HG02571 (cell line): ENCODE data around the gene CDC37.
A peak's percentile ranks its signal among the peaks of the same experiment; 100 is the strongest.

Experiments
- ATAC-seq: cut with Tn5 transposase; IDR thresholded peaks from one replicate; pipeline ENCODE4 v1.9.1; 2021; ENCODE audit warnings: mild to moderate bottlenecking, moderate library complexity; ENCODE audit not compliant: unreplicated experiment

Gene CDC37

DNA sequence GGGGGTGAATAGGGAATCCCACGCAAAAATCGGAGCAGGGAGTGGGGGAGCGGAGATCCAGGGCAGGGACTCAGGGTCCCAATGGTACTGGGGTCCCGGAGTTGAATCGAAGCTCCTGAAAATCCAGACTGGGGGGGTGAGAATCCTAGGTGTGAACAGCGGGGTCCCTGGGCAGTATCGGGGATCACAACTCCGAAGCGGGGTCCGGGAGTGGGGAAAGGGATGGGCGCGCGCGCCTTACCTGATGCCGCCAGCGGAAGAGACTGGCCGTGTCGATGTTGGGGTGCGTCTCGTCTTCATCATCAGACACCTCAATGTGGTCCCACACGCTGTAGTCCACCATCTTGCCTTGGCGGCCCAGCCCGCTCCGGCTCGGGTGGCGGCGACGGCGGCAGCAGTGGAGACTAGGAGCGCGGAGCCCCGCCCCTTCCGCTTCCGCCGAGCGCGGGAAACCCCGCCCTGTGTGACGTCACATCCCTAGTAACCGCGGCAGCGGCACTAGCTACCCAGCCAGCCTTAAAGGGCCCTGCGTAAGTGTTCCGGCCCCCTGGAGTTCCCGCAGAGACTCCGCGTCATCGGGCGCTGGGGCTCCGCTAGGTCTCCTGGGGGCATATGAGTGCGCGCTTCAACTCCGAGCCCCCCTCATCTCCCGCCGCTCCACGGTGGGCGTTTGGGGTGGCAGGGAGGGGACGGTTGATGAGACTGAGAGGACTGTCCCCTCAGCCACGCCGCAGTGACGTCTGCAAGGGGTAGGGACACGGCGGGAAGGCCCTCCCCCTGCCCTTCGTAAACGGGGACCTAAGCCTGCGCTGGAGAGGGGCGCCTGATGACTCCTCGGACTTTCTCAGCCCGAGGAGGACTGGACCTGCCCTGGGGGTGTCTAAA, at the start of gene CDC37:
Gene CDC37 (minus strand): TSS at position 406 of the 885 bp plus-strand sequence. CDS start 63 bp downstream, at position 343.
- ATAC-seq, result peak; percentile 72

DNA sequence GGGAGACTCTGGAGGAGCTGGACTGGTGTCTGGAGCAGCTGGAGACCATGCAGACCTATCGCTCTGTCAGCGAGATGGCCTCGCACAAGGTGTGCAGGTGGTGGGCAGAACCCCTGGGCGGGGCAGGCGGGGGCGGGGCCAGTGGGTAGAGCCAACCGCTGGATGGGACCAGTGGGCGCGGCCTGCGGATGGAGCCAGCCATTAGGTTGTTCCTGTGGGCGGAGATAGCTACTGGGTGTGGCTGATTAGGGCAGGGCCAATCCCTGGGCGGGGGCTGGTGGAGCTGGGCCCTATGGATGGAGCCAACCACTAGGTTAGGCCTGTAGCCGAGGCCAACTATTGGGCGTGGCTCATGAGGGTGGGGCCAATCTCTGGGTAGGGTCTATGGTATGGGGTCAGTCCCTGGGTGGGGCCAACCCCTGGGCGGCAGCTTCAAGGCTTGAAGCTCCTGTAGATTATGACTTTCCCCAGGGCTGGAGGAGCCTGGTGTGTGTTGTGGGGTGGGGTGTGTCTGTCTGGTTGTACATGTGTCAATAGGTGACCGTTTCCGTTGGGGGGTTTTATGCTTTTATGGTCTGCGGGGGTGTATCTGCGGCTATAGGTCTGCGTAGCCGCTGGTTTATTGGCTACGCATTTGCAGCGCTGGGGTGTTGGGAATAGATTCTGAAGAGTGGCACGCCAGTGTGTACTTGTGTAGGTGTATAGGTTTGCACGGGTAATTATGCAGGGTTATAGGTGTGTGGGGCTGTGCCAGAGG, 47.7 kb upstream of the CDC37 start:
- ATAC-seq, result no peak

DNA sequence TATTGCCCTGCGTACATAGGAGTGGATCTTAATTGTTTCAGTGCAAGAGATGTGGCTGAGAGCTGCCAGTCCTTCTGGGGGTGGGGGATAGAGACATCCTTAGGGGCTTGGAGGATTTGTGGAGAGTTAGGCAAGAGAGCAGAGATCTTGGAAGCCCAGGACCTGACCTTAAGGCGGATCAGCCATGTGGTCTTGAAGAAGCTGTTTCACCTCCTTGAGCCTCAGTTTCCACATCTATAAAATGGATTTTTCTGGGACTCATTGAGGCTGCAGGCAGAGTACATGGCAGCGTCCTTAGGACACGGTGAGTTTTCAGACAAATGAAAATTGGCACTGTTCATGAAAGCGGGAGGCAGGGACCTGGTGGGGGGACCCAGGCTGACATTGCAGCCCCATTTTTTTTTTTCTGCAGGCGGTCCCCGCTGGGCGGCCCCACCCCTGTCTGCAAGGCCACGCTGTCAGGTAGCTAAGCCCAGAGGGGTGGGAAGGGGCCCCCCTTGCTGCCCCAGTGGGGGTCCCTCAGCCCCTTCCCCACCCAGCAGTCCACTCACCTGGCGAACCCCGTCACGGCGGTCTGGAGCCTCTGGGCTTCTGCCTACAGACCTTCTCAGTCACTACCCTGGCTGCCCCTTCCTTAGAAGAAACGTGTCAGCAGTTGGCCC, 47.0 kb upstream of the CDC37 start:
- ATAC-seq, result no peak

DNA sequence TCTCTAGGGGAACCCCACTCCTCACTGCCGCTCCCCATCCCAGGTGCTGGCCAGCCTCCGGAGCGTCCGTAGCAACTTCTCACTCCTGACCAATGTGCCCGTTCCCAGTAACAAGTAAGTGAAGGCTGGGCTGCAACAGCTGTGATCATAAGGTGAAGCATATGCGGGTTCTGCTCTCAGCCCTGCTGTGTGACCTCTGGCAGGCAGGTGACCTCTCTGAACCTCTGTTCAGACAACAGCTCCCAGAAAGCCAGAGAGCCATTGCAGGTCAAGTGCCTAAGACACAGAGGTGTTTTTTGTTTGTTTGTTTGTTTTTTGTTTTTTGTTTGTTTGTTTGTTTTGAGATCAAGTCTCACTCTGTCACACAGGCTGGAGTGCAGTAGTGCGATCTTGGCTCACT, 45.7 kb upstream of the CDC37 start:
- ATAC-seq, result no peak

DNA sequence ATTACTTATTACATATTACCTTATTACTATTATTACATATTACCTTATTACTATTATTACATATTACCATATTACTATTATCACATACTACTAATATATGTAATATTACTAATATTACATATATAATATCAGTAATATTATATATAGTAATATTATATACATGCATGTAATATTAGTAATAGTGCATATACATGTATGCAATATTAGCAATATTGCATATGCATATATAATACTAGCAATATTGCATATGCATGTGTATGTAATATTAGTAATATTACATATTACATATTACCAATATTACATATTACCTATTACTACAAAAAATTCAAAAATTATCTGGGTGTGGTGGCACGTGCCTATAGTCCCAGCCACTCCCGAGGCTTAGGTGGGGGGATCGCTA, 39.4 kb upstream of the CDC37 start:
- ATAC-seq, result no peak

DNA sequence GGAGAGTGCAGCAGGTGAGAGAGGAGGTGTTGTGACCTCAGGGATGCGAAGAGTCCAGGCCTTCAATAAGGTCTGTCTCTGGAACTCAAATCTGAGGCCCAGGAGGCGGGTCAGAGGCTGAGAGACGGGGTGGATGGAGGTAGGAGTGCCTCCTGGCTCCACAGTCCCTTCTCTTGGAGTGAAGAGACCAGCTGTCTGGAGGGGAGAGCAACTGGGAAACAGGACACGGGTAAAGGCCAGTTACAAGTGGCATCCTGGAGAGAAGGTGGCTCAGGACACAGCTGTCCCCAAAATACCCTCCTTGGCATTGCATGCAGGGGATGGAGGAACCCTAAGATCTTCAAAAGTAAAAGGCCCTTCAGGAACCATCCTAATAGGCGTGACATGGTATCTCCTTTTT, 36.2 kb upstream of the CDC37 start:
- ATAC-seq, result no peak

DNA sequence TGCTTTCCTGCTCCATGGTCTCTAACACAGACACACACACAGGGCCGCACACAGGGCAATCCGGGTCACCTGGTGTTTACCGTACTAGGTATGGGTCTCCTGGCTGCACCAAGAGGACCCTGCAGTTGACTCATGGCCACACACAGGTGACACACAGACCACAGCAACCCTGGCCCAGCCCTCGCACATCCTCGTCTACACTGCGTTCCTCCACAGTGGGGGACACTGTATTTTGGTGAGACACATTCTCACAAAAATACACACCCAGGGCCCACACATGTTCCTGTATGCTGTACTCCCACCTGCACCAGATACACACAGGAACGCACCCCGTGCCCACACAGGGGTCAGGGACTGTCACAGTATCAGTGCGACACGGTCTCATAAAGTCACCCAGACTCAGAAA, 29.8 kb upstream of the CDC37 start:
- ATAC-seq, result no peak

DNA sequence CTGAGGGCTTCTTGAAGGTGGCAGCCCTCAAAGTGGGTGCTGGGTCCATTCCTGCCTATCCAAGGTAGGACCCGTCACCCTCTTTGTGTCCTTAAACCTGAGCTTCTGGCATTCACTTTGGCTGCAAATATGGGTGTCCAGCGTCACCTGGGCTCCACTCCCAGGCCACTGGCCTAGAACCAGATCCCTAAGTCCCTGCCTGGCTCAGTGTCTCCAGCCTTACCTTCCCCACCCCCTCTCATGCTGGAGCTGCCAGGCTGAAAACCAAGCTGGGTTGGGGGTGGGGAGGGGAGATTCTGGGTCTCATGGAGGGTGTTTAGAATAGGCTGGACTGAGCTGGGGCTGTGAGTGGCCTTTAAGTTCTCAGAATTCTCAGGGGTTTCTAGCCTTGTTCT, 29.4 kb upstream of the CDC37 start:
- ATAC-seq, result no peak

DNA sequence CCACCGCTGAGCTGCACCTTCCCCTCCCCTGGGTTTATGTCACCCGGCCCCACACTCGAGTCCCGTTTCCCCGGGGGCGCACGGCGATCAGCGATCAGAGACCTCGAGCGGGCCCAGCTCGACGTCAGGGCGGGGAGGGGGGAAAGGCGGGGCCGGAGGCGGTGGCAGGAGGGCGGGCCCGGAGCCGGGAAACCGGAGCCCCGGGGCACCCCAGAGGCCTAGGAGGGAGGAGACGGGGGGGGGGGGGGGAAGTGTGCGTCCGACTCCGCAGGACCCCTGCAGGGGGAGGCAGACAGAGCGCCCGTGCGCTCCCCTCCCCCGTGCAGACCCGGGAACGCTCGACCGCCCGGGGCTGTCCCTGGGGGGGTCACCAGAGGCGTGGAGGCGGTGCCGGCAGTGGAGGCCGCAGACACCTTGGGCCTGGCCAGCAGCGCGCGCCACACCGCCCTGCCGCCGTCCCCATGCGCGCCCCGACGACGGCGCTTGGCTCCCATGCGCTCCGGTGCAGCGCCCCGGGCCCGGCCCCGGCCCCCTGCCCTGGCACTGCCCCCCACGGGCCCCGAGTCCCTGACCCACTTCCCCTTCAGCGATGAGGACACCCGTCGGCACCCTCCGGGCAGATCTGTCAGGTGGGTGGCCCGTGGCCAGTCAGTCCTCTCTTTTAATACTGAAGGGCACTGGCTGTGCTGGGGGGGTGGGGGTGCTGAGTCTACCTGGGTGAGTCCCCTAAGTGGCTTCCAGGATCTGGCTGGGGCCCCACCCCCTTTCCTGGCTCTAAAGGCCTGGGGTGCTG, 28.8 kb upstream of the CDC37 start:
- no peak for ATAC-seq

DNA sequence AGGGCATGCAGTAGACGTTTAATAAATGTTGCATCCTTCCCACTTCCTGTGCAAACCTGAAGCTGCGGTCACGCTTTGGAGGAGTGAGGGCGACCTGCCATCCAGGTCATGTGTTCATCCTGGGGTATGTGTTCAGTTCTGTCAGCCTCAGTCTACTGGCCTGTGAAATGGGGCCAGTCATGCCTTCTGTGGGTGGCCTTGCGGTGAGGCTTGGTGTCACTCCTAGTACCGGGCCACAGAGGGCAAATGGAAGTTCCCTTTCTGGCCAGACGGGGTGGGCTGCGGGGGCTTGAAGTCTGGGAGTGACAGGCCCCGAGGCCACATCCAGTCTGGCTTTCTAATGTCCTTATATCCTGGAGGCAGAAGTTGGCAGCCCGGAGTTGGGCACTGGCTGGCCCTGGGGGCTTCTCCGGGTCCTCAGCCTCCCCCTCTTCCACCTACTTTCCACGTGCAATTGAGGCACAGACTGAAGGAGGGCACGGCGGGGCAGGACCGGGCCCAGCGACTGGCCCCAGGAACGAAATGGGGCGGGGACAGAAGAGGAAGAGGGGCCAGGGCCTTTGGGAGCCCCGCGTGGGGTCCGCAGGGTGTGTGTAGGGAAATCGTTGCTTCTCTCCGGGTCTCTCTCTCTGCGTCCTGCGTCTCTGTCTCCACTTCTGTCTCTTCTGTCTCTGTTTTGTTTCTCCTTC, 28.1 kb upstream of the CDC37 start:
- no peak for ATAC-seq

DNA sequence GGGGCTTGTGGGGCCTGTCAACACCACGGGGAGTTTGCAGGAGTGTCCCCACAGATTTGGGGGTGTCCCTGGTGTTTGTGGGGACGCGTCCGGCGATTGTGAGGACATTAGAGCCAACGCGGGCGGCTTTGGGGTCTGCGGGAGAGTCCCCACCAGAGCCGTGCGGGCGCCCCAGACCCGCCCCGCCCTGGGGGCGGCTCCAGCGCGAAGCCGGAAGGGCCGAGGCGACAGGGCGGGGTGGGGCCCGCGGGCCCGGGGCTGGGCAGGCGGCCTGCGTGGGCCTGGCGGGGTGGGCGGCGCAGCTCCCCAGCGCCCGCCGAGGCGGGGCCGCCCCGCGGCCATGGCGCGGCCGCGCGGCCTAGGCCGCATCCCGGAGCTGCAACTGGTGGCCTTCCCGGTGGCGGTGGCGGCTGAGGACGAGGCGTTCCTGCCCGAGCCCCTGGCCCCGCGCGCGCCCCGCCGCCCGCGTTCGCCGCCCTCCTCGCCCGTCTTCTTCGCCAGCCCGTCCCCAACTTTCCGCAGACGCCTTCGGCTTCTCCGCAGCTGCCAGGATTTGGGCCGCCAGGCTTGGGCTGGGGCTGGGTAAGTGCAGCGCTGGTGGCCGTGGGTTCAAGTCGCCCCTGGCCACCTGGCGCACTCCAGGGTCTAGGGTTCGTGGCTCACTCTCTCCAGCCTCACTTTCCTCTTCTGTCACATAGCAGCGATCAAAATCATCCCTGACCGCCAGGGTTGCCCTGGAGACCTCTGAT, 27.3 kb upstream of the CDC37 start:
- ATAC-seq, result peak; percentile 45

DNA sequence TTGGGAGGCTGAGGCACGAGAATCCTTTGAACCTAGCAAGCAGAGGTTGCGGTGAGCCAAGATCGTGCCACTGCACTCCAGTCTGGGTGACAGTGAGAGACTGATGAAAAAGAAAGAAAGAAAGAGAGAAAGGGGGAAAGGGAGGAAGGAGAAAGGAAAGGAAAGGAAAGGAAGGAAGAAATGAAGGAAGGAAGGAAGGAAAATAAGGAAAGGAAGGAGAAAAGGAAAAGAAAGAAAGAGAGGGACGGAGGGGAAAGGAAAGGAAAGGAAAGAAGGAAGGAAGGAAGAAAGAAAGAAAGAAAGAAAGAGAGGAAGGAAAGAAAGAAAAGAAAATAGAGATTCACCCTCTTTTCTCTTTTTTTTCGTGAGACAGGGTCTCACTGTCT, 25.6 kb upstream of the CDC37 start:
- no peak for ATAC-seq

DNA sequence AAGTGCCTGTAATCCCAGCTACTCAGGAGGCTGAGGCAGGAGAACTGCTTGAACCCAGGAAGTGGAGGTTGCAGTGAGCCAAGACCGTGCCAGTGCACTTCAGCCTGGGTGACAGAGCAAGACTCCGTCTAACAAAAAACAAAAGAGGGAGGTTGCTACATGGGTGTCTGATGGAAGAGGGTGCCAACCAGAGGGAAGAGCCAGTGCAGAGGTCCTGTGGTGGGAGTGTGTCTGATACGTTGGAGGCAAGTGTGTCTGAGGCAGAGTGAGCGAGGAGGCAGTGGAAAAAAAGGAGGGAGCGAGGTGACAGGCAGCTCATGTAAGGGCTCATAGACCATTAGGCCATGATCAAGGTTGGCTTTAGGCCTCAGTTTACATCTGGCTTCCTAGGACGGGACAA, 23.8 kb upstream of the CDC37 start:
- ATAC-seq, result no peak

DNA sequence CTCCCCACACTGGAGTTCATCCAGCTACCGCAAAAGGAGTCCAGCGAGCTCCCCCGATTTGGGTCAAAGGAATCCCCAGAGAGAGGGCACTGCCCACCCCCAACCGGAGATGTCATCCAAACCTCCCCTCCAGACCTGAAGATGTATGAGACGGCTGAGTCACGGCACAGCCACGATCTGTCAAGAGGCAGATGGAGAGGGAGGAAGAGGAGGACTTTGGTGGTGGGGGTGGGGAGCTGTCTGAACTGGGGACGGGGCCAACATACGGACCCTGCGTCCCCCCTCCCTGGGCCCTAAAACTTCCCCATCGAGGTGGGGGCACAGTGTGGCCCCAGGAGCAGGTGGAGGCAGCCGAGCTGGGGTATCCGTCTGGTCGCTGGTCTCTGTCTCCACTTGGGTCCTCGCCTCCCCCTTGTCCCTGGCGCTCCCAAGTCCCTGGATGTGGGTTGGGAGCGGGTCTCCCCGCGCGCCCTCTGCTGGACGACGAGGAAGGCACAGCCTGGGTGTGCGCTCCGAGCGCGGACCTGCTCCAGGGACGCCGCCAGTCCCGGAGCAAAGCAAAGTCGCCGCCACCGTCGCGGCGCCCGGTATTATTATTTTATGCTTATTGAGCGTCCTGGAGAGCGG, 20.8 kb upstream of the CDC37 start:
- ATAC-seq, result no peak

DNA sequence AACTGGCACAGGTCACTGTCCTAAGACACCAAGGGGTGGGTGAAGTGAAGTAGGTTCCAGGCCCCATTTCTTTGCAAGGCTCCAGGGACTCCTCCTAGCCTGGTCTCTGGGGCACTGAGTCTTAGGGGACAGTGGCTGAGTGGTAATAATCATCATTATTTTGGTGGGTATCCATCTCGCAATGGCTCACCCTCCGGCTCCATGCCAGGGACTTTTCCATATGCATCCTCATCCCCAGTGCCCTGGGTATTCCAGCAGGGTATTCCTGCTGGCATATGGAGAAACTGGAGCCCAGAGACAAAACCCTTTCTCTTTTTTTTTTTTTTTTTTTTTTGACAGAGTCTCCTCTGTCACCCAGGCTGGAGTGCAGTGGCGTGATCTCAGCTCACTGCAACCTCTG, 19.5 kb upstream of the CDC37 start:
- ATAC-seq, result no peak

DNA sequence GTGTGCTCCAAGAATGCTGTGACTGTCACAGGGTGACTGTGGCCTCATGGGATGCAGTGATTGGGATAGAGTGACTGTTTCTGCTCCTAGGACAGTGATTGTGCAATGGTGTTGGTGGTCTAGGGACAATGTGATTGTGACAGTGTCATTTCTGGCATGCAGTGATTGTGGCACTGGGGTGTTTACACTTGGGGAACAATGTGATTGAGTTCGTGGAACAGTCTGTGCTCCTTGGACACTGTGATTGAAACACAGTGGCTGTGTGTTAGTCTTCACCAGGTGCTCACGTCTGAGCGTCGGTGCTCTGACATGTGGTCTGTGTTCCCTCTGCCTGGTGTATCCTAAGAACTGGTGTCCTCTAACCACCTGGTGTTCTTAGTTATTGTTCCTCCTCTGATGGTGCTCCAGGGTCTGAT, 18.7 kb upstream of the CDC37 start:
- ATAC-seq, result no peak

DNA sequence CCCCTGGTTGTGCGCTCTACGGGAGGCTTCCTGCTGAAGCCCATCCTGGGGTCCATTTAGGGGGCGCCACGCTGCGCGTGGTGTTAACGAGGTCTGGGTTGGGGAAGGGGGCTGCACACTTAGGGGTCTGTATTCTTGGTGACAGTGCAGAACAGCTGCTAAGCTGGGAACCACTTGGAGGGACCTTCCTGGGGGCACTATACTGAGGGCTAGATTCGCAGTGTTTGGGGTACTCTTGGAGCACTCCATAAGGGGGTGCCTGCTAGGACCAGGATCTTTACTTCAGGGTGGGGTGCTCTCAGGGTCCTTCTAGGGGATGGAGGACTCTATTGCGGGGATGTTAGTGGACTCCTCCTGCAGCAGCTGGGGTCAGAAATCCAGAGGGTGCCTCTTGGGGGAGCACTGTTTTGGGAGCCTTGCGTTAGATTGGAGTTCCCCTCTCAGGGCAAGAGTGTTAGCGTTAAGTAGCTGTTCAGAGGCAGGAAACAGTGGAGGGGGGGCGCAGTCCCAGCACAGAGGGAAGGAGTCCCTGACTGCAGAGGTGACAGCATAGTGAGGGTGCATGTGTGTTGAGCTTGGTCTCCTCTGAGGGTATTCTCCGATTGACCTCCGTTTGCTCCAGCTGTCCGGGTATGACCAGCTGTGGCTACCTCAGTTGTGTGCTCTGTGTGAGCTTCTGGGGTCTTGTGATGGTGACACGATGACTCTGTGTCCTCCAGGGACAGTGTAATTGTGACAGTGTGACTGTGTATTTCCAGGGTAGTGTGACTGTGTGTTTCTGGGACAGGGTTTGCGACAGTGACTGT, 18.1 kb upstream of the CDC37 start:
- ATAC-seq, result no peak
